ENCODE data around the gene CCDC6.

- TF ChIP-seq POLR2A (IDR thresholded peaks at IDR 0.05) (no peak), POLR2AphosphoS5 (IDR thresholded peaks at IDR 0.05) (no peak), CTCF (IDR thresholded peaks at IDR 0.05) (no peak), EP300 (IDR thresholded peaks at IDR 0.05) (no peak)
Observed at GRCh38 chr10:59856104-59856503, 50.3 kb downstream of the CCDC6 start.

Measured in sigmoid colon (tissue), 4 donors.